ENCODE measurements around the gene CAMTA1. TPM values are rescaled to one million over a fixed set of nuclear protein-coding genes. Genes with fewer than 3 reads are reported as not detected.
"Not testable (repeated sequence)": the region's sequence is repeated elsewhere in the genome, so short reads cannot be mapped to it uniquely, and the experiment has no call there.

Gene CAMTA1
- polyA plus RNA-seq, 1 donor from 2014 or later = 79.0 TPM

GRCh38 chr1:6832006-6832405 is 46.8 kb downstream of the CAMTA1 start:
- H3K36me3 Mint-ChIP-seq, H3K27me3 Mint-ChIP-seq, H3K27ac Mint-ChIP-seq: not testable (repeated sequence)

GRCh38 chr1:6832531-6833188 is 47.4 kb downstream of the CAMTA1 start:
- no peaks in the 10 kb centered on the region for H3K27me3 Mint-ChIP-seq
- peaks cover 3% of the 10 kb centered on the region for H3K36me3 Mint-ChIP-seq
- H3K9me3 Mint-ChIP-seq = no peaks in the 10 kb centered on the region
- peaks cover 1 to 12% (median 6%) of the 10 kb centered on the region in 3 donors for H3K4me1 Mint-ChIP-seq
- H3K27ac Mint-ChIP-seq = no peak overlapping the region
- no peak overlapping the region for H3K4me3 Mint-ChIP-seq

More at GRCh38 chr1:6832006-6832405, 46.8 kb downstream of the CAMTA1 start:
- H3K4me3 Mint-ChIP-seq, H3K9me3 Mint-ChIP-seq: not testable (repeated sequence)
- H3K4me1 Mint-ChIP-seq = peaks cover 6 to 12% (median 8%) of the 10 kb centered on the region in 3 donors

GRCh38 chr1:6833804-6834203 is 48.5 kb downstream of the CAMTA1 start:
- H3K27ac Mint-ChIP-seq = no peak overlapping the region
- no peaks in the 10 kb centered on the region for H3K27me3 Mint-ChIP-seq
- H3K9me3 Mint-ChIP-seq = no peaks in the 10 kb centered on the region
- peaks cover 1 to 12% (median 5%) of the 10 kb centered on the region in 3 donors for H3K4me1 Mint-ChIP-seq
- H3K4me3 Mint-ChIP-seq = no peak overlapping the region
- peaks cover 3% of the 10 kb centered on the region for H3K36me3 Mint-ChIP-seq

- Mint-ChIP-seq H3K9me3 (no peaks in the 10 kb centered on the region), H3K4me1 (peaks cover 1 to 12% (median 5%) of the 10 kb centered on the region in 3 donors), H3K27ac (no peak overlapping the region), H3K4me3 (no peak overlapping the region), H3K36me3 (peaks cover 5% of the 10 kb centered on the region), H3K27me3 (no peaks in the 10 kb centered on the region)
These were observed 49.1 kb downstream of the CAMTA1 start for GRCh38 chr1:6834366-6834765.

- H3K4me1 Mint-ChIP-seq = peaks cover 1 to 12% (median 7%) of the 10 kb centered on the region in 3 donors
- no peak overlapping the region for H3K27ac Mint-ChIP-seq
- H3K9me3 Mint-ChIP-seq = no peaks in the 10 kb centered on the region
- H3K36me3 Mint-ChIP-seq = peaks cover 6% of the 10 kb centered on the region
- H3K27me3 Mint-ChIP-seq = no peaks in the 10 kb centered on the region
- H3K4me3 Mint-ChIP-seq = no peak overlapping the region
These were observed 49.9 kb downstream of the CAMTA1 start for GRCh38 chr1:6835139-6835538.

- H3K36me3 Mint-ChIP-seq = peaks cover 26% of the 10 kb centered on the region
- H3K9me3 Mint-ChIP-seq = peaks cover 4 to 6% (median 4%) of the 10 kb centered on the region in 3 donors
- H3K4me3 Mint-ChIP-seq = no peak overlapping the region
- peaks cover 4 to 9% (median 7%) of the 10 kb centered on the region in 3 donors for H3K4me1 Mint-ChIP-seq
- no peaks in the 10 kb centered on the region for H3K27me3 Mint-ChIP-seq
- no peak overlapping the region for H3K27ac Mint-ChIP-seq
These were observed 57.0 kb downstream of the CAMTA1 start for GRCh38 chr1:6842301-6842700.

GRCh38 chr1:6845786-6846185 is 60.5 kb downstream of the CAMTA1 start:
- H3K27ac Mint-ChIP-seq, H3K9me3 Mint-ChIP-seq, H3K4me3 Mint-ChIP-seq, H3K27me3 Mint-ChIP-seq: not testable (repeated sequence)
- Mint-ChIP-seq H3K4me1 (peaks cover 3 to 16% (median 3%) of the 10 kb centered on the region in 3 donors), H3K36me3 (peaks cover 22% of the 10 kb centered on the region)

- H3K4me3 Mint-ChIP-seq = no peak overlapping the region
- H3K9me3 Mint-ChIP-seq = peaks cover 4 to 6% (median 4%) of the 10 kb centered on the region in 3 donors
- H3K27me3 Mint-ChIP-seq = no peaks in the 10 kb centered on the region
- peak overlapping the region in 1 of 3 donors; percentile 83 for H3K27ac Mint-ChIP-seq
- H3K4me1 Mint-ChIP-seq = peaks cover 1 to 10% (median 3%) of the 10 kb centered on the region in 3 donors
- peaks cover 23% of the 10 kb centered on the region for H3K36me3 Mint-ChIP-seq
These were observed 63.6 kb downstream of the CAMTA1 start for GRCh38 chr1:6848816-6849215.

- Mint-ChIP-seq H3K9me3 (peaks cover 2 to 3% (median 2%) of the 10 kb centered on the region in 3 donors), H3K36me3 (peaks cover 19% of the 10 kb centered on the region), H3K4me3 (no peak overlapping the region), H3K27me3 (no peaks in the 10 kb centered on the region), H3K27ac (peak overlapping the region in 1 of 3 donors; percentile 22), H3K4me1 (peaks cover 1 to 9% (median 2%) of the 10 kb centered on the region in 3 donors)
These were observed 65.3 kb downstream of the CAMTA1 start for GRCh38 chr1:6850537-6850936.

- Mint-ChIP-seq H3K9me3 (no peaks in the 10 kb centered on the region), H3K4me1 (peaks cover 0 to 13% (median 4%) of the 10 kb centered on the region in 3 donors), H3K27ac (no peak overlapping the region), H3K4me3 (no peak overlapping the region), H3K36me3 (peaks cover 15% of the 10 kb centered on the region), H3K27me3 (no peaks in the 10 kb centered on the region)
These were observed 67.1 kb downstream of the CAMTA1 start for GRCh38 chr1:6852136-6852890.

- Mint-ChIP-seq H3K4me3 (no peak overlapping the region), H3K27me3 (no peaks in the 10 kb centered on the region), H3K9me3 (no peaks in the 10 kb centered on the region), H3K4me1 (peaks cover 0 to 9% (median 9%) of the 10 kb centered on the region in 3 donors), H3K36me3 (peaks cover 18% of the 10 kb centered on the region), H3K27ac (no peak overlapping the region)
These were observed 68.9 kb downstream of the CAMTA1 start for GRCh38 chr1:6854166-6854565.

GRCh38 chr1:6857831-6858230 is 72.6 kb downstream of the CAMTA1 start:
- H3K4me1 Mint-ChIP-seq = peaks cover 11 to 26% (median 23%) of the 10 kb centered on the region in 3 donors
- H3K27ac Mint-ChIP-seq = no peak overlapping the region
- H3K9me3 Mint-ChIP-seq = no peaks in the 10 kb centered on the region
- H3K4me3 Mint-ChIP-seq = no peak overlapping the region
- no peaks in the 10 kb centered on the region for H3K27me3 Mint-ChIP-seq
- H3K36me3 Mint-ChIP-seq = peaks cover 14% of the 10 kb centered on the region

GRCh38 chr1:6858596-6858995 is 73.3 kb downstream of the CAMTA1 start:
- peaks cover 11 to 28% (median 23%) of the 10 kb centered on the region in 3 donors for H3K4me1 Mint-ChIP-seq
- no peaks in the 10 kb centered on the region for H3K27me3 Mint-ChIP-seq

GRCh38 chr1:6859415-6860343 is 74.4 kb downstream of the CAMTA1 start:
- Mint-ChIP-seq H3K9me3 (peaks cover 0 to 1% (median 0%) of the 10 kb centered on the region in 3 donors), H3K4me1 (peaks cover 11 to 30% (median 24%) of the 10 kb centered on the region in 3 donors), H3K4me3 (peak overlapping the region in 1 of 4 donors; percentile 25), H3K27me3 (no peaks in the 10 kb centered on the region), H3K27ac (no peak overlapping the region), H3K36me3 (peaks cover 19% of the 10 kb centered on the region)

More at GRCh38 chr1:6858596-6858995, 73.3 kb downstream of the CAMTA1 start:
- Mint-ChIP-seq H3K4me3 (no peak overlapping the region), H3K27ac (no peak overlapping the region), H3K36me3 (peaks cover 17% of the 10 kb centered on the region), H3K9me3 (no peaks in the 10 kb centered on the region)
